GM23248 (cell line): Measurements from ENCODE around the gene FAM171A1. TPM values are rescaled to one million over a fixed set of nuclear protein-coding genes. Genes with fewer than 3 reads are reported as not detected.

ENCODE experiments used
- DNase-seq: peaks from one replicate; pipeline ENCODE4 v3.0.0-alpha.2; 2015
- H2AFZ ChIP-seq: fragments of 200-600 bp; sonication (generic); 2 replicates; pipeline ENCODE4 v1.6.1; 2016; ENCODE audit warnings: antibody characterized with exemption
- H3F3A ChIP-seq: fragments of 200-600 bp; sonication (generic); 2 replicates; pipeline ENCODE4 v1.6.1; 2016; ENCODE audit warnings: mild to moderate bottlenecking, antibody characterized with exemption, mixed run types; ENCODE audit not compliant: insufficient read depth
- H3K27ac ChIP-seq: fragments of 200-600 bp; sonication (generic); 2 replicates; pipeline ENCODE4 v1.5.1; 2016; ENCODE audit warnings: mild to moderate bottlenecking
- H3K27me3 ChIP-seq: fragments of 200-600 bp; sonication (generic); replicated peaks from 2 replicates; pipeline ENCODE4 v1.6.1; 2016; ENCODE audit warnings: mild to moderate bottlenecking; ENCODE audit not compliant: insufficient read depth
- H3K36me3 ChIP-seq: fragments of 200-600 bp; sonication (generic); 2 replicates; pipeline ENCODE4 v1.6.1; 2016; ENCODE audit warnings: low read depth, mild to moderate bottlenecking
- H3K4me1 ChIP-seq: fragments of 200-600 bp; sonication (generic); 2 replicates; pipeline ENCODE4 v1.6.1; 2016; ENCODE audit warnings: mild to moderate bottlenecking; ENCODE audit not compliant: insufficient read depth
- H3K4me2 ChIP-seq: fragments of 200-600 bp; sonication (generic); one replicate; pipeline ENCODE4 v1.6.1; 2016; ENCODE audit warnings: mild to moderate bottlenecking; ENCODE audit not compliant: unreplicated experiment
- H3K4me3 ChIP-seq: fragments of 200-600 bp; sonication (generic); 2 replicates; pipeline ENCODE4 v1.5.1; 2016; ENCODE audit warnings: mild to moderate bottlenecking
- H3K79me2 ChIP-seq: fragments of 200-600 bp; sonication (generic); 2 replicates; pipeline ENCODE4 v1.6.1; 2016; ENCODE audit warnings: mild to moderate bottlenecking; ENCODE audit not compliant: insufficient read depth
- H3K9ac ChIP-seq: fragments of 200-600 bp; sonication (generic); 2 replicates; pipeline ENCODE4 v1.6.1; 2016; ENCODE audit warnings: mild to moderate bottlenecking
- H3K9me2 ChIP-seq: fragments of 200-600 bp; sonication (generic); 2 replicates; pipeline ENCODE4 v1.6.1; 2016; ENCODE audit warnings: mixed run types, mild to moderate bottlenecking, moderate library complexity; ENCODE audit not compliant: insufficient read depth
- H3K9me3 ChIP-seq: fragments of 200-600 bp; sonication (generic); one replicate; pipeline ENCODE4 v1.6.1; 2017; ENCODE audit warnings: low read depth
- H4K20me1 ChIP-seq: fragments of 200-600 bp; sonication (generic); 2 replicates; pipeline ENCODE4 v1.6.0; 2016; ENCODE audit not compliant: insufficient read depth
- EZH2 ChIP-seq: fragments of 200-600 bp; sonication (generic); IDR thresholded peaks from 2 replicates; pipeline ENCODE4 v1.6.1; 2018; ENCODE audit warnings: antibody characterized with exemption, mild to moderate bottlenecking; ENCODE audit not compliant: insufficient read depth, poor library complexity, severe bottlenecking
- EZH2phosphoT487 ChIP-seq: fragments of 200-600 bp; sonication (generic); IDR thresholded peaks from 2 replicates; pipeline ENCODE4 v1.6.1; 2018; ENCODE audit warnings: antibody characterized with exemption, moderate library complexity, mild to moderate bottlenecking, low read depth; ENCODE audit not compliant: insufficient read depth
- WGBS, 2 experiments: methylation state at CpG; one replicate each; pipeline ENCODE4 v1.1.6; 2015 to 2017; ENCODE audit warnings: low lambda C conversion rate in 2 of 2, low coverage in 1 of 2; ENCODE audit errors: missing lambda C conversion rate in 2 of 2; 5-methylcytosine and 5-hydroxymethylcytosine counted together
- in situ Hi-C: fragments of 300-500 bp; cut with MboI; formaldehyde crosslinking; loops from 2 replicates; pipeline ENCODE4 v1.15.0; 2020
- polyA plus RNA-seq: library from polyadenylated mRNA; unstranded; fragments of >200 nt; fragmentation: Nextera tagmentation; extraction: Ambion mirVana; gene quantifications from 2 replicates; pipeline ENCODE4 v1.2.1, GENCODE V29; 2016
- total RNA-seq: library from RNA; depleted of rRNA; stranded (reverse); fragments of >200 nt; shearing (Covaris generic); gene quantifications from 2 replicates; pipeline ENCODE4 v1.2.3, GENCODE V29; 2014

The FAM171A1 gene
- total and polyA plus RNA-seq, 2 experiments from 2014 or later = 11.2 to 25.2 TPM

DNA sequence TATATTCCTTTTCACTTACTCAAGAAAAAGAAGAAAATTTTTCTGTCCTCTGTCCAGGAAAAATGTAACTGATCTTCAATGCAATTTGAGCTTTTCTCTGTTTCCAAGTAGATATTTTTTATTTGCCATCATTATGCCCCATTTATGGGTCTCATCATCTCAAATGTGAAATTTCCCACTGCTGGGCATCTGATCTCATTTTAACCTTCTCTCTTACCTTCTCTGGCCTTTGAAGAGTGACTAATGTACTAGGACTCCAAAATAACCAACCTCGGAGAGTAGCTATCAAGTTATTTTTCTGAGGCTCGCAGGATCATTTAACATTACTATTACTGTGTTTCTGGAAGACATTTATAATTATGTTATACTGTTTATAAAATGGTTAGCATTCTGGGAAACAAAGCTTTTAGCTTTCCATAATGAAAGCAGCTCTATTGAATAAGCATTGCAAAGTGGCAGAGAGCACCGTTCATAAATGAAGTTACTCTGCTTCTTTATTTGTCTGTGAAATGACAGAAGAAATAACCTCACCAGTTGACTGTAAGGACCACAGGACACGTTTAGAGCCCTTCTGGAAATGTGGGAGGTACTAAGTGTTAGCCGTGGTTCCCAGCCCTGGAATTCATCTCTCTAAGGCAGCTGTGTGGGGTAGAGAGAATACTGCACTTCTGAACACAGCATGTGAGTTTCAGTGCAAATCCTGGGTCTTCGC is 169.3 kb downstream of the FAM171A1 start:
- Histone ChIP-seq H3K9me2 (no peaks in the 10 kb centered on the region), H3K27ac (peak overlapping the region; percentile 50), H3K4me3 (peak overlapping the region; percentile 22), H3F3A (peaks cover 34% of the 10 kb centered on the region), H3K4me1 (peaks cover 51% of the 10 kb centered on the region), H3K4me2 (peak overlapping the region; percentile 63), H4K20me1 (no peaks in the 10 kb centered on the region), H3K27me3 (no peaks in the 10 kb centered on the region), H2AFZ (peak overlapping the region; percentile 16; the same call in 1 of the 2 replicates), H3K9ac (no peak overlapping the region), H3K9me3 (no peaks in the 10 kb centered on the region), H3K79me2 (no peaks in the 10 kb centered on the region), H3K36me3 (no peaks in the 10 kb centered on the region)
- WGBS, 2 experiments = 37 to 39% methylated on average over 6 of the region's 6 CpGs
- DNase-seq = peak; percentile 62
- in situ Hi-C loops = no loop called here
- no peak for TF ChIP-seq EZH2

DNA sequence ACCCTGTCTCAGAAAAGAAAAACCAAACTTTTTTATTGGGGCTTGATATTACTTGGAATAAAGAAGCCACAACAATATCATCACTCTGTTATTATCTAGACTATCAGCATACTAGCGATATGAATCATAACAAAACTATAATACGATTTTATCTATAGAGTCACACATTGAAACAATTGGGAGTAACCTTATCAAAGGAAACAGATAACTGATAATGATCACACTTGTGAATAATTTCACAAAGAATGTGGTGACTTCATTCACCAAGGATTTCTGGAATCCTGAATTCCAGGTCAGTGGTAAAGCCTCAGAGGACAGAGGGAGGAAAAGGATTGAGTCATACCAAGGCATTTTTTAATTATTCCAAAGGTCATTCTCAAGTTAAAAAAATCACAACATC is 170.5 kb downstream of the FAM171A1 start:
- Histone ChIP-seq H2AFZ (no peak overlapping the region), H3K9ac (no peak overlapping the region), H3K79me2 (no peaks in the 10 kb centered on the region), H3K4me3 (peak overlapping the region; percentile 22), H3K9me3 (no peaks in the 10 kb centered on the region), H3K27me3 (no peaks in the 10 kb centered on the region), H3K4me1 (peaks cover 61% of the 10 kb centered on the region), H4K20me1 (no peaks in the 10 kb centered on the region), H3F3A (peaks cover 37% of the 10 kb centered on the region), H3K36me3 (no peaks in the 10 kb centered on the region), H3K4me2 (peak overlapping the region; percentile 63), H3K9me2 (no peaks in the 10 kb centered on the region), H3K27ac (peak overlapping the region; percentile 50; the same call in 1 of the 2 replicates)
- in situ Hi-C loops = no loop called here
- peak; percentile 87 for DNase-seq
- TF ChIP-seq EZH2 = no peak
- no peak for TF ChIP-seq EZH2phosphoT487
- 0 to 2% methylated on average over 2 of the region's 2 CpGs for WGBS, 2 experiments

- H3K79me2 ChIP-seq = no peaks in the 10 kb centered on the region
- 98 to 100% methylated on average over 4 of the region's 4 CpGs for WGBS, 2 experiments
- no peaks in the 10 kb centered on the region for H3K9me2 ChIP-seq
- DNase-seq = no peak
- TF ChIP-seq EZH2 (no peak), EZH2phosphoT487 (no peak)
- H3K4me3 ChIP-seq = no peak overlapping the region
- no peaks in the 10 kb centered on the region for H4K20me1 ChIP-seq
- H3K4me1 ChIP-seq = peaks cover 60% of the 10 kb centered on the region
- no peaks in the 10 kb centered on the region for H3K36me3 ChIP-seq
- no peaks in the 10 kb centered on the region for H3K9me3 ChIP-seq
- no peak overlapping the region for H3K4me2 ChIP-seq
- H3K27ac ChIP-seq = no peak overlapping the region
- H3K27me3 ChIP-seq = no peaks in the 10 kb centered on the region
- in situ Hi-C loops = no loop called here
- H2AFZ ChIP-seq = no peak overlapping the region
- H3K9ac ChIP-seq = no peak overlapping the region
- H3F3A ChIP-seq = peaks cover 32% of the 10 kb centered on the region
Measured at GRCh38 chr10:15197911-15198310, 173.2 kb downstream of the FAM171A1 start.

- H2AFZ ChIP-seq = no peak overlapping the region
- H3K9ac ChIP-seq = no peak overlapping the region
- in situ Hi-C loops = no loop called here
- H3F3A ChIP-seq = peaks cover 27% of the 10 kb centered on the region
- peak; percentile 34 for DNase-seq
- TF ChIP-seq EZH2 (no peak), EZH2phosphoT487 (no peak)
- H3K27me3 ChIP-seq = no peaks in the 10 kb centered on the region
- no peaks in the 10 kb centered on the region for H3K9me3 ChIP-seq
- H3K4me2 ChIP-seq = peak overlapping the region; percentile 65
- no peak overlapping the region for H3K4me3 ChIP-seq
- H4K20me1 ChIP-seq = no peaks in the 10 kb centered on the region
- no peaks in the 10 kb centered on the region for H3K9me2 ChIP-seq
- no peak overlapping the region for H3K27ac ChIP-seq
- H3K4me1 ChIP-seq = peaks cover 54% of the 10 kb centered on the region
- 44 to 53% methylated on average over 2 of the region's 2 CpGs for WGBS, 2 experiments
- no peaks in the 10 kb centered on the region for H3K79me2 ChIP-seq
- H3K36me3 ChIP-seq = no peaks in the 10 kb centered on the region
Measured at GRCh38 chr10:15197276-15197675, 173.8 kb downstream of the FAM171A1 start.
